Measurements from ENCODE around the gene CSHL1. TPM values are rescaled to one million over a fixed set of nuclear protein-coding genes. Genes with fewer than 3 reads are reported as not detected.
"Not testable (repeated sequence)": the region's sequence is repeated elsewhere in the genome, so short reads cannot be mapped to it uniquely, and the experiment has no call there.

Gene CSHL1
- total RNA-seq, 1 experiment from 2014 or later: not detected

- in situ Hi-C loops (cut with HindIII; ENCODE audit: low pct_unique_long_range_greater_than_20kb, low sequenced_read_pairs): no loop called here
- no peak for DNase-seq (ENCODE audit: low read depth, low spot score)
These were observed 16.6 kb upstream of the CSHL1 start for GRCh38 chr17:63927464-63928171.

- in situ Hi-C loops (cut with HindIII; ENCODE audit: low pct_unique_long_range_greater_than_20kb, low sequenced_read_pairs): no loop called here
- DNase-seq (ENCODE audit: low read depth, low spot score): no peak
These were observed 15.1 kb upstream of the CSHL1 start for GRCh38 chr17:63926164-63926563.

GRCh38 chr17:63925615-63926014 is 14.6 kb upstream of the CSHL1 start:
- in situ Hi-C loops (cut with HindIII; ENCODE audit: low pct_unique_long_range_greater_than_20kb, low sequenced_read_pairs): no loop called here
- DNase-seq (ENCODE audit: low read depth, low spot score): no peak

GRCh38 chr17:63922402-63922801 is 11.3 kb upstream of the CSHL1 start:
- in situ Hi-C loops (cut with HindIII; ENCODE audit: low pct_unique_long_range_greater_than_20kb, low sequenced_read_pairs); DNase-seq (ENCODE audit: low read depth, low spot score): not testable (repeated sequence)

GRCh38 chr17:63920779-63921178 is 9.7 kb upstream of the CSHL1 start:
- in situ Hi-C loops (cut with HindIII; ENCODE audit: low pct_unique_long_range_greater_than_20kb, low sequenced_read_pairs); DNase-seq (ENCODE audit: low read depth, low spot score): not testable (repeated sequence)

- in situ Hi-C loops (cut with HindIII; ENCODE audit: low pct_unique_long_range_greater_than_20kb, low sequenced_read_pairs): not testable (repeated sequence)
- peak; percentile 37 for DNase-seq (ENCODE audit: low read depth, low spot score)
These were observed 9.0 kb upstream of the CSHL1 start for GRCh38 chr17:63920050-63920449.

- DNase-seq (ENCODE audit: low read depth, low spot score): peak; percentile 70
- in situ Hi-C loops (cut with HindIII; ENCODE audit: low pct_unique_long_range_greater_than_20kb, low sequenced_read_pairs): no loop called here
These were observed 8.3 kb upstream of the CSHL1 start for GRCh38 chr17:63919311-63919723.

GRCh38 chr17:63918789-63919305 is 7.8 kb upstream of the CSHL1 start, which contains the start of gene GH1:
Gene GH1, minus strand, starts transcription at chr17:63918839. Its CDS starts 63 bp downstream, at chr17:63918776.
- in situ Hi-C loops (cut with HindIII; ENCODE audit: low pct_unique_long_range_greater_than_20kb, low sequenced_read_pairs); DNase-seq (ENCODE audit: low read depth, low spot score): not testable (repeated sequence)

- no peak for DNase-seq (ENCODE audit: low read depth, low spot score)
These were observed 7.2 kb upstream of the CSHL1 start for GRCh38 chr17:63918305-63918704.

GRCh38 chr17:63917646-63918045 is 6.6 kb upstream of the CSHL1 start:
- in situ Hi-C loops (cut with HindIII; ENCODE audit: low pct_unique_long_range_greater_than_20kb, low sequenced_read_pairs): no loop called here

More at GRCh38 chr17:63918305-63918704, 7.2 kb upstream of the CSHL1 start:
- in situ Hi-C loops (cut with HindIII; ENCODE audit: low pct_unique_long_range_greater_than_20kb, low sequenced_read_pairs): no loop called here

GRCh38 chr17:63917206-63917605 is 6.1 kb upstream of the CSHL1 start:
- DNase-seq (ENCODE audit: low read depth, low spot score); in situ Hi-C loops (cut with HindIII; ENCODE audit: low pct_unique_long_range_greater_than_20kb, low sequenced_read_pairs): not testable (repeated sequence)

More at GRCh38 chr17:63917646-63918045, 6.6 kb upstream of the CSHL1 start:
- no peak for DNase-seq (ENCODE audit: low read depth, low spot score)

GRCh38 chr17:63916566-63917185 is 5.6 kb upstream of the CSHL1 start:
- DNase-seq (ENCODE audit: low read depth, low spot score): no peak
- in situ Hi-C loops (cut with HindIII; ENCODE audit: low pct_unique_long_range_greater_than_20kb, low sequenced_read_pairs): no loop called here

- in situ Hi-C loops (cut with HindIII; ENCODE audit: low pct_unique_long_range_greater_than_20kb, low sequenced_read_pairs); DNase-seq (ENCODE audit: low read depth, low spot score): not testable (repeated sequence)
These were observed 4.7 kb upstream of the CSHL1 start for GRCh38 chr17:63915753-63916152.

- in situ Hi-C loops (cut with HindIII; ENCODE audit: low pct_unique_long_range_greater_than_20kb, low sequenced_read_pairs): no loop called here
- DNase-seq (ENCODE audit: low read depth, low spot score): no peak
These were observed 3.4 kb upstream of the CSHL1 start for GRCh38 chr17:63914471-63914870.

- peak; percentile 55 for DNase-seq (ENCODE audit: low read depth, low spot score)
These were observed 621 bp upstream of the CSHL1 start for GRCh38 chr17:63911657-63912100.

GRCh38 chr17:63910096-63910495 is 962 bp downstream of the CSHL1 start:
- in situ Hi-C loops (cut with HindIII; ENCODE audit: low pct_unique_long_range_greater_than_20kb, low sequenced_read_pairs): no loop called here
- DNase-seq (ENCODE audit: low read depth, low spot score): no peak

More at GRCh38 chr17:63911657-63912100, 621 bp upstream of the CSHL1 start:
- in situ Hi-C loops (cut with HindIII; ENCODE audit: low pct_unique_long_range_greater_than_20kb, low sequenced_read_pairs): no loop called here

GRCh38 chr17:63909586-63909985 is 1.5 kb downstream of the CSHL1 start:
- DNase-seq (ENCODE audit: low read depth, low spot score); in situ Hi-C loops (cut with HindIII; ENCODE audit: low pct_unique_long_range_greater_than_20kb, low sequenced_read_pairs): not testable (repeated sequence)

GRCh38 chr17:63907161-63907778 is 3.8 kb downstream of the CSHL1 start:
- in situ Hi-C loops (cut with HindIII; ENCODE audit: low pct_unique_long_range_greater_than_20kb, low sequenced_read_pairs): not testable (repeated sequence)
- DNase-seq (ENCODE audit: low read depth, low spot score): peak; percentile 61

Data from SK-MEL-5 (cell line).